Left lung (tissue), 10 donors: ENCODE measurements around the gene SPECC1L. TPM values are rescaled to one million over a fixed set of nuclear protein-coding genes. Genes with fewer than 3 reads are reported as not detected.

Experiments
- ATAC-seq: fragments of 200-7000 bp; cut with Tn5 transposase; one replicate; pipeline ENCODE4 v1.9.1; 2020; ENCODE audit warnings: moderate library complexity
- DNase-seq, 4 donors: peaks; one replicate each; pipeline ENCODE4 v3.0.0-alpha.2; 2013 to 2020
- H3K27ac ChIP-seq, 2 donors: fragments of 200-600 bp; sonication (generic) in 1 of 2; one replicate each; pipeline versions ENCODE4 v1.5.0 to v1.8.0; 2020 to 2021
- H3K27me3 ChIP-seq, 2 donors: fragments of 200-600 bp; sonication (generic) in 1 of 2; one replicate each; pipeline versions ENCODE4 v1.5.0 to v1.8.0; 2020 to 2021
- H3K36me3 ChIP-seq, 2 donors: fragments of 200-600 bp; sonication (generic) in 1 of 2; one replicate each; pipeline versions ENCODE4 v1.5.0 to v1.8.0; 2020 to 2021
- H3K4me1 ChIP-seq, 2 donors: fragments of 200-600 bp; one replicate each; pipeline ENCODE4 v1.8.0; 2021
- H3K4me3 ChIP-seq, 2 donors: fragments of 200-600 bp; sonication (generic) in 1 of 2; one replicate each; pipeline versions ENCODE4 v1.5.0 to v1.8.0; 2020 to 2021; ENCODE audit warnings: mild to moderate bottlenecking in 1 of 2
- H3K9me3 ChIP-seq, 2 donors: fragments of 200-600 bp; sonication (generic) in 1 of 2; one replicate each; pipeline versions ENCODE4 v1.5.0 to v1.8.0; 2020 to 2021
- intact Hi-C, 2 donors: fragments of 100-400 bp; cut with DNase I; formaldehyde crosslinking; loops; one replicate each; pipeline versions ENCODE4 v1.11.2 to v1.14.2; 2022
- polyA plus RNA-seq, 6 donors: library from polyadenylated mRNA; unstranded; fragments of 120-200 nt; gene quantifications; one replicate each; pipeline ENCODE4 v1.2.1, GENCODE V29; 2013; ENCODE audit not compliant: insufficient read length in 6 of 6
- total RNA-seq, 2 donors: library from RNA; stranded (reverse); fragmentation: NEBNext Ultra II Directional; extraction: Animal tissue kit (Norgen Biotek cat#: 25700); gene quantifications; one replicate each; pipeline ENCODE4 v1.2.1, GENCODE V29; 2021
- TF ChIP-seq, protein P1 (sequence below), 2 donors: fragments of 200-600 bp; sonication (generic) in 1 of 2; IDR thresholded peaks; one replicate each; pipeline versions ENCODE4 v1.5.0 to v1.8.0; 2021; ENCODE audit warnings: antibody characterized with exemption in 2 of 2
- donor health status: DM: no; HTN: yes; CAD: no.
- donor health status: DM: no; HTN: no; CAD: no.

Gene SPECC1L
- total and polyA plus RNA-seq, 8 donors, result 70.9 to 94.4 (median 80.9) TPM

DNA sequence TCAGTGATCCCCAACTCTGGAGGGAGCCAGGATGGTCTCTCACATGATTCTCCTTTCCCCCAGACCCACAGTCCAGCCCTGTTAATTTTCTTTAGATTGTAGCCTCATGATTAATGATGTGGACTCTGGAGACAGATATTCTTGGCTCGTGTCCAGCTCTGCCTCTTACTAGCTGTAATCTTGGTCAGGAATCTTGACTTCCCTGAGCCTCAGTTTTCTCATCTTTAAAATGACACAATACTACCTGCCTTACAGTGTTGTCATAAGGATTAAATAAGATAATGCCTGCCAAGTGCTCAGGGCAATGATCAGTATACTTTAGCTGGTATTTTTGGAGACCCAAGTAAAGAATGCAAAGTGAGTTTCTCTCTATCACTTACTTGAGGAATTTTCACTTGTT, 60.0 kb downstream of the SPECC1L start:
- intact Hi-C loops, result no loop called here
- Histone ChIP-seq H3K36me3 (peaks cover 0 to 46% of the 10 kb centered on the region in 2 donors), H3K4me1 (peaks cover 0 to 11% of the 10 kb centered on the region in 2 donors), H3K27ac (peak overlapping the region in 1 of 2 donors; percentile 23), H3K27me3 (no peaks in the 10 kb centered on the region), H3K4me3 (no peak overlapping the region), H3K9me3 (no peaks in the 10 kb centered on the region)
- DNase-seq (no peak), ATAC-seq (no peak)
- TF ChIP-seq, protein P1, sequence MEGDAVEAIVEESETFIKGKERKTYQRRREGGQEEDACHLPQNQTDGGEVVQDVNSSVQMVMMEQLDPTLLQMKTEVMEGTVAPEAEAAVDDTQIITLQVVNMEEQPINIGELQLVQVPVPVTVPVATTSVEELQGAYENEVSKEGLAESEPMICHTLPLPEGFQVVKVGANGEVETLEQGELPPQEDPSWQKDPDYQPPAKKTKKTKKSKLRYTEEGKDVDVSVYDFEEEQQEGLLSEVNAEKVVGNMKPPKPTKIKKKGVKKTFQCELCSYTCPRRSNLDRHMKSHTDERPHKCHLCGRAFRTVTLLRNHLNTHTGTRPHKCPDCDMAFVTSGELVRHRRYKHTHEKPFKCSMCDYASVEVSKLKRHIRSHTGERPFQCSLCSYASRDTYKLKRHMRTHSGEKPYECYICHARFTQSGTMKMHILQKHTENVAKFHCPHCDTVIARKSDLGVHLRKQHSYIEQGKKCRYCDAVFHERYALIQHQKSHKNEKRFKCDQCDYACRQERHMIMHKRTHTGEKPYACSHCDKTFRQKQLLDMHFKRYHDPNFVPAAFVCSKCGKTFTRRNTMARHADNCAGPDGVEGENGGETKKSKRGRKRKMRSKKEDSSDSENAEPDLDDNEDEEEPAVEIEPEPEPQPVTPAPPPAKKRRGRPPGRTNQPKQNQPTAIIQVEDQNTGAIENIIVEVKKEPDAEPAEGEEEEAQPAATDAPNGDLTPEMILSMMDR (IDR thresholded peaks at IDR 0.05), result no peak

DNA sequence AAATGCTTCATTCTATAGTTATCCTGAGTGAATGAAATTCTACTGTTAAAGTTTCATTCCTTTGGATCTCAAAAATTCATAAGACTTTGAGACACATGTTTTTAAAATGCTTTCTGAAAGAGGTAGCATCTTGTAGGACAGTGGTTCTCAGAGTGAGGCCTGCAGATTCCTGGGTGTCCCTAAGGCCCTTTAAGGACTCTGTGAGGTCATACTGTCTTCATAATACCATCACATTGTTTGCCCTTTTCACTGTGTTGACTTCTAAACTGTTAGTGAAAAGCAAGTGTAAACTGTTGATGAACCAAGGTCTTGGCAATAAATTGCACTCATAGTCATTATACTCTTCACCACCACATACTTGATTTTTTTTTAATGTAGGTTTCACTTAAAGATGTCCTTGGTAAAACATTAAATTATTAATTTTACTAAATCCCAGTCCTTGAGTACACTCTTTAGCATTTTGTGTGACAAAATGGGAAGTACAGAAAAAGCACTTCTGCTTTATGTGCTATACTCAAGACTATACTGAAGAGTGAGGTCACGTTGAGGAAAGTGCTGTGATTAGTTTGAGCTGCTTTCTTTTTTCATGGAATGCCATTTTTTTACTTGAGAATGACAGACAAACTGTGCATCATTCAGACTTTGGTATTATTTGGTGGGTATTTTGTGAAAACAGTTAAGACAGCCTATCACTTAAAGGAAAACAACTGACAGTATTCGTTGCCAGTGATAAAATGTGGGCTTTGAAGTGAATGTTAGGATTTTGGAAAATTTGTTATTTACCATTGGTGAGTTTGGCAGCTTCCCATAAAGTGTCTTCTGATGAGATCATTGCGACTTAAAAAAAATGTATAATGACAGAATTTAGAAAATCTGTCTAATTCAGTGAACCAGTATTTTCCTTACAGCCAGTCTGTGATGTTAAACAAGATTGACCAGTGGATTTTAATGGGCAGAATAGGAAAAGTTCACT, 61.1 kb downstream of the SPECC1L start:
- Histone ChIP-seq H3K4me1 (peaks cover 0 to 19% of the 10 kb centered on the region in 2 donors), H3K4me3 (no peak overlapping the region), H3K36me3 (peaks cover 0 to 46% of the 10 kb centered on the region in 2 donors), H3K27ac (peak overlapping the region in 1 of 2 donors; percentile 58), H3K27me3 (no peaks in the 10 kb centered on the region), H3K9me3 (no peaks in the 10 kb centered on the region)
- intact Hi-C loops, result no loop called here
- no peak for DNase-seq
- ATAC-seq, result peak; percentile 48
- TF ChIP-seq, protein P1 (IDR thresholded peaks at IDR 0.05), result no peak

DNA sequence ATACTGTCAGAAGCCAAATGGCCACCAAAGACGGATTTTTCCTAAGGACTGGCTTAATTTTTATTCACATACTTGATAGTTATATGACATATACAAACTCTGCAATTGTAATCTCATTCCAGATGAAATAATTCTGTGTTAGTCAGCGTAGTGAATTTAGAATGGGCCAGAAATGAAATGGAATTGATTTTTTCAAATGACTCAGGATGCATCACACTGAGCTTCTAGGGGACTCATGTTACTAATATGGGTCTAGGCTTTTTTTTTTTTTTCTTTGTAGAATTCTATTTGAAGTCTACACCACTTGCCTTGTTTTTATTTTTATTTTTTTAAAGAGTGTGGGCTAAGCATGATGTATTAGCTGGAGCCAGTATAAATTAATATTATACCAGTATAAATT, 62.7 kb downstream of the SPECC1L start:
- Histone ChIP-seq H3K27me3 (no peaks in the 10 kb centered on the region), H3K27ac (no peak overlapping the region), H3K36me3 (peaks cover 0 to 39% of the 10 kb centered on the region in 2 donors), H3K9me3 (no peaks in the 10 kb centered on the region), H3K4me3 (no peak overlapping the region), H3K4me1 (peaks cover 0 to 31% of the 10 kb centered on the region in 2 donors)
- intact Hi-C loops, result no loop called here
- TF ChIP-seq, protein P1 (IDR thresholded peaks at IDR 0.05), result no peak
- DNase-seq (no peak), ATAC-seq (no peak)

DNA sequence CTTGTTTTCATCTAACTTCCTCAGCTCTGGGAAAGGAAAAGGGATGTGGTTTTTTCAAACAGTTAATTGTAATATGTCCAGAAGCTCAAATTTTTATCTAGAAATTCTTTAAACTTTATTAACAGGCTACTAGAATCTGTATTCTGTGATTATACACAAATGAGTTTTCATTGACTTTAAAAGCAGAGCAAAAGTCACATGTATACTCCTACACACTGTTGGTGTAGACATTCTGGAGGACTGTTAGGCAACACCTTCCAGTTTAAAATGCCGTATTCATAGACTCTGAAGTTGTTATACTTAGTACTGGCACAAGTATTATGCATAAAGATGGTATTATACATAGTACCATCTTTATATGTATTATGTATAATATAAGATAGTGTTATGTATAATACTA, 64.9 kb downstream of the SPECC1L start:
- TF ChIP-seq, protein P1 (IDR thresholded peaks at IDR 0.05), result no peak
- DNase-seq (no peak), ATAC-seq (no peak)
- Histone ChIP-seq H3K9me3 (no peaks in the 10 kb centered on the region), H3K36me3 (peaks cover 0 to 39% of the 10 kb centered on the region in 2 donors), H3K4me3 (no peak overlapping the region), H3K4me1 (peaks cover 0 to 46% of the 10 kb centered on the region in 2 donors), H3K27me3 (no peaks in the 10 kb centered on the region), H3K27ac (peak overlapping the region in 1 of 2 donors; percentile 63)
- intact Hi-C loops, result no loop called here

DNA sequence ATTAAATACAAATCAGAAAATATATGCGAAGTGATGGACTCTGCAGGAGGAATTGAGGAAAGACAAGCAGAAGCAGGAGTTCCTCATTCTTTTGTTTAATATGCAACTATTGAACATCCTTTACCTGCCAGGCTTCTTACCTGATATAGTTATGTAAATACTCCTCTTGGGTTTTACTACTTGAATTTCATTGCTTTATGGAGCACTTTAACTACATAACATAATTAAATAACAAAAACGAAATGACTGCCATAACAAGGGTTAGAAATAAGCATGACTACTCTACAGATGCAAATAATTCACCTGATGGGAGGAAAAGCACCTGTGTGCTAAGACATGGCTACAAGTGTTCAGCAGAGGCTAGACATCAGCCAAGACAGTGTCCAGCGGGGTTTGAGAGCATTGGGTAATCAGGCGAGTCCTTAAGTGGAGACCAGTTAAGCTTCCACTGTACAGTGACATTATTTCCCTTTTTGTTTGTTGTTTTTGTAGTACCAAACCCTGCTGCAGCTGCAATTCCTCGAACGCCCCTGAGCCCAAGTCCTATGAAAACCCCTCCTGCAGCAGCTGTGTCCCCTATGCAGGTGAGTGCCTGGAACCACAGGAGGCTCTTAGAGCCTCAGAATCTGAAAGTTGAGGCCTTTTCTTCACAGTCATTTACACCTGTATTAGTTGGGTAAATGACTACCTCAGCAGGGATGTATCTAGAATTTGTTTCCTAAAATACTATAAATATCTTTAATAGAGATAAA, 67.4 kb downstream of the SPECC1L start:
- H3K36me3 ChIP-seq, result peaks cover 0 to 57% of the 10 kb centered on the region in 2 donors
- peaks cover 0 to 46% of the 10 kb centered on the region in 2 donors for H3K4me1 ChIP-seq

More for the DNA sequence above, 67.4 kb downstream of the SPECC1L start:
- peak; percentile 88 for ATAC-seq
- Histone ChIP-seq H3K4me3 (no peak overlapping the region), H3K27me3 (no peaks in the 10 kb centered on the region), H3K9me3 (no peaks in the 10 kb centered on the region), H3K27ac (peak overlapping the region in 1 of 2 donors; percentile 65)
- no peak for DNase-seq
- TF ChIP-seq, protein P1 (IDR thresholded peaks at IDR 0.05), result no peak
- intact Hi-C loops, result no loop called here
